Astrocyte (in vitro differentiated cells and primary cell): ENCODE measurements around the gene ZSWIM9. TPM values are rescaled to one million over a fixed set of nuclear protein-coding genes. Genes with fewer than 3 reads are reported as not detected.

Experiments used
- DNase-seq: peaks from one replicate; pipeline ENCODE4 v3.0.0-alpha.2; 2010; ENCODE audit warnings: low read depth
- FAIRE-seq: peaks from 2 replicates; lab custom pipeline; 2011; peaks lifted over from hg19 to GRCh38; lab: Jason Lieb, UNC
- H2AFZ ChIP-seq: 2 replicates; pipeline ENCODE4 v1.6.0; 2012; ENCODE audit warnings: low read depth, low read length, inconsistent platforms
- H3K27ac ChIP-seq: 2 replicates; pipeline ENCODE4 v1.5.1; 2011; ENCODE audit warnings: low read depth, low read length, inconsistent platforms
- H3K27me3 ChIP-seq: 2 replicates; pipeline ENCODE4 v1.6.0; 2011; ENCODE audit warnings: low read length, inconsistent platforms; ENCODE audit not compliant: insufficient read depth
- H3K36me3 ChIP-seq: 2 replicates; pipeline ENCODE4 v1.5.1; 2011; ENCODE audit warnings: low read length, inconsistent platforms; ENCODE audit not compliant: insufficient read depth
- H3K4me1 ChIP-seq: 2 replicates; pipeline ENCODE4 v1.5.1; 2011; ENCODE audit warnings: low read length, inconsistent platforms; ENCODE audit not compliant: insufficient read depth
- H3K4me2 ChIP-seq: 2 replicates; pipeline ENCODE4 v1.6.0; 2012; ENCODE audit warnings: low read length, inconsistent platforms
- H3K4me3 ChIP-seq: 2 replicates; pipeline ENCODE4 v1.5.1; 2011; ENCODE audit warnings: low read depth, mild to moderate bottlenecking, low read length, inconsistent platforms; ENCODE audit not compliant: insufficient read depth
- H3K79me2 ChIP-seq: 2 replicates; pipeline ENCODE4 v1.6.0; 2012; ENCODE audit warnings: mild to moderate bottlenecking, low read length, inconsistent platforms; ENCODE audit not compliant: insufficient read depth
- H3K9ac ChIP-seq: 2 replicates; pipeline ENCODE4 v1.6.0; 2012; ENCODE audit warnings: mild to moderate bottlenecking, low read length, inconsistent platforms
- H3K9me3 ChIP-seq: 2 replicates; pipeline ENCODE4 v1.5.1; 2012; ENCODE audit warnings: low read depth, mild to moderate bottlenecking, low read length, inconsistent platforms; ENCODE audit not compliant: insufficient read depth
- H4K20me1 ChIP-seq: 2 replicates; pipeline ENCODE4 v1.6.0; 2012; ENCODE audit warnings: low read length, inconsistent platforms; ENCODE audit not compliant: insufficient read depth
- H3K27ac Mint-ChIP-seq: one replicate; pipeline ENCODE4 v1.8.0; 2021; ENCODE audit warnings: mild to moderate bottlenecking, mixed read lengths; ENCODE audit not compliant: unreplicated experiment
- H3K27me3 Mint-ChIP-seq: one replicate; pipeline ENCODE4 v1.8.0; 2021; ENCODE audit warnings: low read depth, mixed read lengths; ENCODE audit not compliant: unreplicated experiment
- H3K36me3 Mint-ChIP-seq: one replicate; pipeline ENCODE4 v1.8.0; 2021; ENCODE audit warnings: low read depth, mixed read lengths; ENCODE audit not compliant: unreplicated experiment
- H3K4me1 Mint-ChIP-seq: one replicate; pipeline ENCODE4 v1.8.0; 2021; ENCODE audit warnings: low read depth, mixed read lengths; ENCODE audit not compliant: unreplicated experiment
- H3K4me3 Mint-ChIP-seq: one replicate; pipeline ENCODE4 v1.8.0; 2021; ENCODE audit warnings: mild to moderate bottlenecking, moderate library complexity, mixed read lengths; ENCODE audit not compliant: unreplicated experiment
- H3K9me3 Mint-ChIP-seq: one replicate; pipeline ENCODE4 v1.8.0; 2021; ENCODE audit warnings: mild to moderate bottlenecking, mixed read lengths; ENCODE audit not compliant: unreplicated experiment
- EZH2 ChIP-seq: IDR thresholded peaks from 2 replicates; pipeline ENCODE4 v1.6.1; 2012; ENCODE audit warnings: mild to moderate bottlenecking, low read length, inconsistent platforms; ENCODE audit not compliant: insufficient read depth
- total RNA-seq: library from RNA; stranded (reverse); gene quantifications from 2 replicates; pipeline ENCODE4 v1.2.1, GENCODE V29; 2021
- TF ChIP-seq, protein P1 (sequence below): IDR thresholded peaks from 2 replicates; pipeline ENCODE4 v1.5.1; 2011; ENCODE audit warnings: low read depth, mild to moderate bottlenecking, inconsistent platforms, low read length, moderate library complexity; ENCODE audit not compliant: insufficient read depth

Gene ZSWIM9
- total RNA-seq, 1 donor from 2014 or later, result 4.7 TPM

DNA sequence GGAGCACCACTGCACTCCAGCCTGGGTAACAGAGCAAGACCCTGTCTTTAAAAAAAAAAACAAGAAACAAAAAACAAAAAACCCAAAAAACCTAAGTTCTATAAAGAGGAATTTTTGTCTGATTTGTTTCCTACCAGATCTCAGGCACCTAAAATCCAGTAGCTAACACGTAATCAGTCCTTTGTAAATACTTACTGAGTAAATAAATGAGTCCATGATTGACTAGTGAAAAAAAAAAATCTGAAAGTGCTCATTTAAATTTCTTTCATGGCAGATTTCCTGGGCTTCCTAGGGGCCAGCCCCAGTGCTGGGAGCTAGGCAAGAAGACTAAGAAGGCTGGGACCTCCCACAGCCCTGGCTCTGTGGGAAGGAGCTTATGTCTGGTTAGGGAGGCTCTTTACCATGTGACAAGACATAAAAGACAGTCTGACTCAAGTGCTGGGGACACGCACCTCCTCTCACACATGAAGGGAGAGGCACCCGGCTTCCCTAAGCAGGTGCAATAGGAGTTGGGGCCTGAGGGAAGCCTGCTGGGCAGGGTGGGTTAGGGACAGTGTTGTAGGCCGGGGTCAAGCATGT is 22.8 kb upstream of the ZSWIM9 start:
- H3K36me3 Mint-ChIP-seq, result peaks cover 9% of the 10 kb centered on the region
- TF ChIP-seq, protein P1, sequence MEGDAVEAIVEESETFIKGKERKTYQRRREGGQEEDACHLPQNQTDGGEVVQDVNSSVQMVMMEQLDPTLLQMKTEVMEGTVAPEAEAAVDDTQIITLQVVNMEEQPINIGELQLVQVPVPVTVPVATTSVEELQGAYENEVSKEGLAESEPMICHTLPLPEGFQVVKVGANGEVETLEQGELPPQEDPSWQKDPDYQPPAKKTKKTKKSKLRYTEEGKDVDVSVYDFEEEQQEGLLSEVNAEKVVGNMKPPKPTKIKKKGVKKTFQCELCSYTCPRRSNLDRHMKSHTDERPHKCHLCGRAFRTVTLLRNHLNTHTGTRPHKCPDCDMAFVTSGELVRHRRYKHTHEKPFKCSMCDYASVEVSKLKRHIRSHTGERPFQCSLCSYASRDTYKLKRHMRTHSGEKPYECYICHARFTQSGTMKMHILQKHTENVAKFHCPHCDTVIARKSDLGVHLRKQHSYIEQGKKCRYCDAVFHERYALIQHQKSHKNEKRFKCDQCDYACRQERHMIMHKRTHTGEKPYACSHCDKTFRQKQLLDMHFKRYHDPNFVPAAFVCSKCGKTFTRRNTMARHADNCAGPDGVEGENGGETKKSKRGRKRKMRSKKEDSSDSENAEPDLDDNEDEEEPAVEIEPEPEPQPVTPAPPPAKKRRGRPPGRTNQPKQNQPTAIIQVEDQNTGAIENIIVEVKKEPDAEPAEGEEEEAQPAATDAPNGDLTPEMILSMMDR, result no peak
- TF ChIP-seq EZH2, result no peak
- Histone ChIP-seq H3K27ac (no peak overlapping the region), H3K4me1 (no peaks in the 10 kb centered on the region), H3K9ac (no peak overlapping the region), H3K4me3 (no peak overlapping the region), H3K9me3 (no peaks in the 10 kb centered on the region), H3K4me2 (no peak overlapping the region), H3K27me3 (no peaks in the 10 kb centered on the region), H3K79me2 (no peaks in the 10 kb centered on the region), H3K36me3 (no peaks in the 10 kb centered on the region), H2AFZ (no peak overlapping the region), H4K20me1 (no peaks in the 10 kb centered on the region)
- no peak for FAIRE-seq
- no peak for DNase-seq
- H3K9me3 Mint-ChIP-seq, result no peaks in the 10 kb centered on the region
- no peak overlapping the region for H3K4me3 Mint-ChIP-seq
- H3K27ac Mint-ChIP-seq, result no peak overlapping the region
- H3K4me1 Mint-ChIP-seq, result no peaks in the 10 kb centered on the region
- H3K27me3 Mint-ChIP-seq, result no peaks in the 10 kb centered on the region

DNA sequence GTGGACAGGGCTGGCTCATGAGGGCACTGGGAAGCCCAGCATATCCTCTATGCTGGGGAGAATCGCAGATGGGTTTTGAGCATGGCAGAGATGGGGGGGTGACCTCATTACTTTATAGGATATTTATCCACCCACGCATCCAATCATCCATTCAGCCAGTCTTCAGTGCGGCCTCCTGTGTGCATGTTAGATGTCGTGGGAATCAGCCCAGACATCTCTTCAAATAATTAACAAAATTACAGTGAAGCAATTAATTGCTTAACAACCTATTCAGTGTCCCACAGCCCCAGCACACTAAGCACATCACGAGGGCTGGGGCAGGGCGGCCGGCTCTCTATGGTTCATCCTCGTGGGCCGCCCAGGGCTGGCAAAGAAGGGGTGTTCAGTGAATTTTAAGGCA is 21.9 kb upstream of the ZSWIM9 start:
- Mint-ChIP-seq H3K27me3 (no peaks in the 10 kb centered on the region), H3K27ac (no peak overlapping the region)

GRCh38 chr19:48149430-48149829 is 21.1 kb upstream of the ZSWIM9 start:
- H3K27me3 Mint-ChIP-seq, result no peaks in the 10 kb centered on the region
- H3K4me2 ChIP-seq, result no peak overlapping the region

More for the DNA sequence above, 21.9 kb upstream of the ZSWIM9 start:
- Histone ChIP-seq H3K9me3 (no peaks in the 10 kb centered on the region), H3K4me2 (no peak overlapping the region), H3K9ac (no peak overlapping the region), H2AFZ (no peak overlapping the region), H3K27me3 (no peaks in the 10 kb centered on the region), H3K4me3 (no peak overlapping the region), H3K36me3 (no peaks in the 10 kb centered on the region), H3K79me2 (no peaks in the 10 kb centered on the region), H3K27ac (no peak overlapping the region), H3K4me1 (no peaks in the 10 kb centered on the region), H4K20me1 (no peaks in the 10 kb centered on the region)
- Mint-ChIP-seq H3K9me3 (no peaks in the 10 kb centered on the region), H3K4me3 (no peak overlapping the region), H3K36me3 (peaks cover 9% of the 10 kb centered on the region), H3K4me1 (no peaks in the 10 kb centered on the region)
- FAIRE-seq (no peak), DNase-seq (no peak)
- TF ChIP-seq, protein P1, result no peak
- no peak for TF ChIP-seq EZH2

More at GRCh38 chr19:48149430-48149829, 21.1 kb upstream of the ZSWIM9 start:
- H3K79me2 ChIP-seq, result no peaks in the 10 kb centered on the region
- no peaks in the 10 kb centered on the region for H3K36me3 ChIP-seq
- no peak overlapping the region for H3K27ac ChIP-seq
- TF ChIP-seq, protein P1, result no peak
- no peak for TF ChIP-seq EZH2
- no peaks in the 10 kb centered on the region for H3K9me3 Mint-ChIP-seq
- no peaks in the 10 kb centered on the region for H3K4me1 ChIP-seq
- peaks cover 3% of the 10 kb centered on the region for H3K36me3 Mint-ChIP-seq
- H3K4me1 Mint-ChIP-seq, result no peaks in the 10 kb centered on the region
- no peaks in the 10 kb centered on the region for H3K27me3 ChIP-seq
- H3K4me3 ChIP-seq, result no peak overlapping the region
- H3K4me3 Mint-ChIP-seq, result no peak overlapping the region
- no peak overlapping the region for H3K9ac ChIP-seq
- no peaks in the 10 kb centered on the region for H4K20me1 ChIP-seq
- H3K9me3 ChIP-seq, result no peaks in the 10 kb centered on the region
- H3K27ac Mint-ChIP-seq, result no peak overlapping the region
- no peak overlapping the region for H2AFZ ChIP-seq
- no peak for FAIRE-seq
- DNase-seq, result no peak
